Esophagus mucosa (tissue), 1 donor: ENCODE measurements around the gene KIF26A. TPM values are rescaled to one million over a fixed set of nuclear protein-coding genes. Genes with fewer than 3 reads are reported as not detected.
A peak's percentile ranks its signal among the peaks of the same experiment; 100 is the strongest.

ENCODE experiments used
- ATAC-seq: fragments of 200-7000 bp; cut with Tn5 transposase; one replicate; pipeline ENCODE4 v1.9.1; 2020
- total RNA-seq: library from RNA; stranded (reverse); gene quantifications from one replicate; pipeline ENCODE4 v1.2.4, GENCODE V29; 2023
- donor health status: DM: yes; HTN: yes; CAD: no.

The KIF26A gene
- total RNA-seq, 1 donor from 2014 or later, result 1.00 TPM

- ATAC-seq, result peak; percentile 51
Observed at GRCh38 chr14:104113631-104114420, 24.6 kb upstream of the KIF26A start.

DNA sequence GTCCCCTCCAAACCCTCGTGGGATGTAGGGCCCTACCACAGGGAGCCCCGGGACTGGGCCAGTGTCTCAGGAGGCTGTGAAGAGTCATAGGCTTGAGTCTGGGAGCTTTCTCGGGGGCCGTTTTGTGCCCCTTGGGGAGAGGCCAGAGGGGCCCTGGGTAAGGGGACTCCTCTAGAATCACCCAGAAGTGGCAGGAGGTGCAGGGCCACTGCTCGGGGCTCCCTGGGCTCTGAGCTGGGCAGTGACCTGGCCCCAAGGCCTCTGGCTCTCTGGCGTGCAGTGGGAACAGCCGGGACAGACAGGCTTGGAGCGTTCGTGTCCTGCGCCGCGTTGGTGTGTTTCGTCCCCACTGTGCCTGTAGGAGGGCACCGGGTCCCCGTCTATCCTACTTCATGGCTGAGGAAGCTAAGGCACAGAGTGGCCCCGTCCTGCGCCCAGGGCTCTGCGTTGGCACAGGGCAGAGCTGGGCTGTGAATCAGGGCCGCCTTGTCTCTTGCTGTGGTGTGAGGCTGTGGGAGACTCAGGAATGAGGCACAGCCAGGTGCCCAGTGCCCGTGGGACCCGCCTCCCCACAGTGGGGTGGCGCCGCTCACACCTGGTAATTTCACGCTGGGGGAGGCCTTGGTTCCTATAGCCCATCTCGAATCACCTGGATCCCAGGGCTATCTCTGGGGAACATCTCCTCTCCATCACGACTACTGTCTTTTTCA is 23.8 kb upstream of the KIF26A start:
- ATAC-seq, result no peak

GRCh38 chr14:104115131-104115600 is 23.2 kb upstream of the KIF26A start:
- no peak for ATAC-seq

DNA sequence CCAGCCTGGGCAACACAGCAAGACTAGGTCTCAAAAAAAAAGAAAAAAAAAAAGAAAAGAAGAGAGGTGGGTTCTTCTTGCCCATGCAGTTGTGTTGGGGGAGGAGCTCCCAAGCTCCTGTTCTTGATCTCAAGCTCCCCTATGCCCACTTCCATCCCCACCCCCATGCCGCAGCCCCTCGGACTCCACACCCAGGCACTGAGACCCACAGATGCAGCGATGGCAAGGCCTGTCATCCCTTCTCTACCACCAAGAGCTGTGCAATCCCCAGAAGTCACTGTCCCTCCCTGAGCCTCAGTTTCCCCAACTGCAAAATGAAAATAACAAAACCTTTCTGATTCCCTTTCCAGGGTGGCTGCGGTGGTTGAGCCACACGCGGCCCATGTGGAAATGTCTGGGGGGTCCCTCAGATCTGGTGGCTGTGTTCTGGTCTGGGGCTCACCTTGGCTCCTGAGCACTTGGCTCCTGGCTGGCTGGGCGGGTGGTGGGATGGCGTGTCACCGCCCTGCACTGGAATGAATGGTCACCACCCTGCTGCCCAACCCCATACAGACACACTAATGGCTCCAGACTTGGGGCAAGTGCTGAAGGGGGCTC is 22.6 kb upstream of the KIF26A start:
- no peak for ATAC-seq

GRCh38 chr14:104116288-104116755 is 22.1 kb upstream of the KIF26A start:
- ATAC-seq, result peak; percentile 34

DNA sequence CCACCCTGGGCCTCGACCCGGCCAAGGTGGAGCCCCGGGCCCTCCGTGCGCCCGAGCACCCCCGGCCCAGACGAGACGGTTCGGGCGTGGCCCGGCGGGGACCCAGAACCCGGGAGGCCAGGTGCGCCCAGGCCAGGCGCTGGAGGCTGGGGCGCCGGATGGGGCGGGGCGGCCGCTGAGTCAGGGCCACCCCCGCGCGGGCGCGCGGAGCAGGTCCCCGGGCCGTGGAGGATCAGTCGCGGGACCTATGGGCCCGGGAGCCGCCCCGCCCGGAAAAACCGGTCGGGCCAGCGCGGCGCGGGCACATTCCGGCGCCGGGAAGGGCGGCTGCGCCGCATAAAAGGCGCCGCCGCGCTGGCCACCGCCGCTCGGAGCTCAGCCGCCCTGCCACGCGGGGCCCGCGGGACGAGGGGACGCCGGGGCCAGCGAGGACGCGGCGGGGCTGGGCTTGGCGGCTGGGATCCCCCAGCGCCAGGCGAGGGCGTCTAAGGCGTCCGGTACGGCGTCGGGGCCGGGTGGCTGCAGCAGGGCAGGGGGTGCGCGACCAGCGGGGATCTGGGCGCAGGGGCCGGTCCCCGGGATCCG is 21.5 kb upstream of the KIF26A start:
- peak; percentile 75 for ATAC-seq

DNA sequence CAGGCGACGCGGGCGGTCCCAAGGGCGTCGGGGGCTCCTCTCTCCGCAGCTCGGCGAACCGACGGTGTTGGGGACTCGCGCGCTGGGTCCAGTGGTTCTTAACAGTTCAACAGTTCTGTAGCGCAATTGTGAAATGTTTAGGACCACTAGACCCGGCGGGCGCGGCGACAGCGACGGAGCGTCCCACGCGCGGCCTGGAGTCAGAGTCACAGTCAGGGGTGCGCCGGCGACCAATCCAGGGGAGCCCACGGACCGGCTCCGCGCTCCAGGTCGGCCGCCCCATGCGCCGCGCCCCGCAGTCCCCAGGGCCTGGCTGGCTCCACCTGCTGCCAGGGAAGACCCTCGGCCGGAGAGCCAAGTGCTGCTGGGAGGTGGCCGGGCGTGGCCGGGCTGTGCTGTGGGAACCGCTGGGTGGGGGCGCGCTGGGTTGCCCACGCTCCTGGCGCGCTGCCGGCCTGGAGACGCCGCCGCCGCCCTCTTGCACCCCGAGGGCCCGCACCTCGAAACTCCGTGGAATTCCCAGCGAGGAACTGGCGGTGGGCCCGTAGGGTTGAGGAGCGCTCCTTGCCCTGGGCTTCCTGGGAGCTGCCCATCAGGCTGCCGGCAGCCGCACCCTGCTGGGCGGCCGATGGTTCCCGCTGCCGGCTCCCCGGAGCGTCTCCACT is 20.9 kb upstream of the KIF26A start:
- peak; percentile 1 for ATAC-seq

GRCh38 chr14:104118006-104118844 is 20.2 kb upstream of the KIF26A start:
- no peak for ATAC-seq

DNA sequence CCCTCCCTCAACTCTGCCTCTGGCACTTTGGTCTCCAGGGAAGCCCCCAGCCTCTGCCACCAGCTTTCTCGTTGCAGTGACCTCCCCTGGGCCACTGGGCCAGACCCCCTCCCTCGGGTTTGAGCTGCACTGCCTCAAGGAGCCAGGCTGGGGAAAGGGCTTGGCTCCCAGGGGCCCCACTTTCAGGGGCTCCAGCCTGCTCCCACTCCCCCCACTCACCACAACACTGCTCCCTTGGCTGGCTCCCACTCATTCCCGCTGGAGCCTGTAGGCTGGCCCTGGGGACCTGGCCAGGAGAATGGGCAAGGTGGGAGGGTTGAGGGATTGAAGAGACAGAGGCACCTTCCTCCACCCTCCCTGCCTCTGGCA is 19.3 kb upstream of the KIF26A start:
- peak; percentile 0 for ATAC-seq

- peak; percentile 10 for ATAC-seq
Observed at GRCh38 chr14:104119488-104120251, 18.7 kb upstream of the KIF26A start.

GRCh38 chr14:104120281-104120741 is 18.1 kb upstream of the KIF26A start:
- ATAC-seq, result peak; percentile 16

DNA sequence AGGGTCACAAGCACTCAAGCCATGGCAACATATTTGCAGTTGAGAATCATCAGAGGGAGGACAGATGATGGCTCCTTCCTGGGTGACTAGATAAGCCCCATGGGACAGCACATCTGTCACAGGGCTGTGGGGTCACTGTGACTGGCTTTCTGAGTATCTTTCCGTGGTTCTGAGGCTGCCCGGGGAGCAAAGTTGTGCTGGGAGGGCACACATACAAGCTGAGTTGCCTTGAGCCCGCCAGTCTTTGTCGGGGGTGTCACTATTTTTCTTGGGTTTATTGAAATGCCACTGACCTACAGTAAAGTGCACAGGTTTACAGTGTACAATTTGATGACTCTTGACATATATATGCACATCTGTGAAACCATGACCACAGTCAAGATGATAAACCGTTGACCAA is 17.2 kb upstream of the KIF26A start:
- ATAC-seq, result no peak

DNA sequence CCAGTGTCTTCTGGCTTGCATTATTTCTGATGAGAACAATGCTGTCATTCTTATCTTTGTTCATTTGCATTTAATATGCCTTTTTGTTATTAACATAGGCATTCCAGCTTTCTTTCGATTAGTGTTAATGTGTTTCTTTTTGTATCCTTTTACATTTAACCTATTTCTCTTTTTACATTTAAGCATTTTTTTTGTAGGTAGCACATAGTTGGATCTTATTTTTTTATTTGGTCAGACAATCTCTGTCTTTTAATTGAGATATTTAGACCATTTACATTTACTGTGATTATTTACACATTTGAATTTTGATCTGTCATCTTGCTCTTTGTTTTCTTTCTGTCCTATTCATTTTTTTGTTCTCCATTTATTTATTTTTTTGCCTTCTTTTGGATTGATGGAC is 14.5 kb upstream of the KIF26A start:
- no peak for ATAC-seq

DNA sequence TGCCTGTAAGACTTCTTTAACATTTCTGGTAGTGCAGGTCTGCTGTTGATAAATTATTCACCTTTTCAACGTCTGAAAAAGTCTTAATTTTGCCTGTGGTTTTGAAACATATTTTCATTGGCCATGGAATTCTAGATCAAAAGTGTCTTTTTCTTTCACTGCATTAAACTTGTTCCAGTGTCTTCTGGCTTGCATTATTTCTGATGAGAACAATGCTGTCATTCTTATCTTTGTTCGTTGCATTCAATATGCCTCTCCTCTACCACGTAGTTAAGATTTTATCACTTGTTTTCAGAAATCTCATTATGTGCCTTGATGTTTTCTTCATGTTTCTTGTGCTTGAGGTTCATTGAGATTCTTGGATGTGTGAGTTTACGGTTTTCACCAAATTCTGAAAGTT is 13.4 kb upstream of the KIF26A start:
- ATAC-seq, result no peak

GRCh38 chr14:104126753-104127152 is 11.6 kb upstream of the KIF26A start:
- peak; percentile 7 for ATAC-seq

DNA sequence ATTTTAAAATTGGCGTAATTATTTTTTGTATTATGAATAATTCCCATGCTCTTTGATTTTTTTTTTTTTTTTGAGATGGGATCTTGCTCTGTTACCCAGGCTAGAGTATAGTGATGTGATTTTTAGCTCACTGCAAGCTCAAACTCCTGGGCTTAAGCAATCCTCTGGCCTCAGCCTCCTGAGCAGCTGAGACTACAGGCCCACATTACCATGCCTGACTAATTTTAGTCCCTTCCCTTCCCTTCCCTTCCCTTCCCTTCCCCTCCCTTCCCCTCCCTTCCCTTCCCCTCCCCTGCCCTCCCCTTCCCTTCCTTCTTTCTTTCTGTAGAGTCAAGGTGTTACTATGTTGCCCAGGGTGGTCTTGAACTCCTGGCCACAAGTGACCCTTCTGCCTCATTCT is 9.4 kb upstream of the KIF26A start:
- ATAC-seq, result no peak

GRCh38 chr14:104129556-104129955 is 8.8 kb upstream of the KIF26A start:
- ATAC-seq, result no peak

DNA sequence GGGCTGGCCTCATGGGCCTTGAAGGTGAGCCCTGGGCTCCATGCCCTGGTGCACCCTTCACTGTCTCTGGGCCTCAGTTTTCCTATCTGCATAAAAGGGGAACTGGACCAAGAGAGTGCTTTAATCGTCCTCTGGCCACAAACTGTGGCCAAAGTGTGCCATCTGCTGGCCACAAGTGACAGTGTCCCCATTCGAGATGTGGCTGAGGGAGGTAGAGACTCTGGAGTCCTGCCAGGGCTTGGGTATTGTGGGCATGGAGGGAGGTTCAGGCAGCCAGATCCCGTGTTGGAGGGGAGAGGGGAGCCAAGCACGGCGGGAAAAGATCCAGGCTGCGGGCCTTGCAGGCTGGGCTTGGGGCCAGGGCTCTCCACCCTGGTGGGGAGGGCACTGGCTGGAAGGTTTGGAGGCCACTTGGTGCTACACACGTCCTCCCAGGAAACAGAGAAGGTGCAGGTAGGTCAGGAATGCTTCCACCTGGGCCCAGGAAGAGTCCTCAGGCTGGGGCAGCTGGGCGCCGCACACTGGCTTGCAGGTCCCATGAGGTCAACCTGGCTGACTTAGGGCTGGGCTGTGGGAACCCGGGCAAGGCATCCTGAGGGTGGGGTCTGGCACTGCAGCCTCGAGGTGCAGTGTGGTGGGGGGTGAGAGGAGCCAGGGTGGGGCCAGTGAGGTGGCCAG is 7.3 kb upstream of the KIF26A start:
- peak; percentile 58 for ATAC-seq

- ATAC-seq, result no peak
Observed at GRCh38 chr14:104131968-104132732, 6.2 kb upstream of the KIF26A start.
